Measurements from ENCODE around the gene PKIB.

The PKIB gene

GRCh38 chr6:122749451-122750050, 139.3 kb downstream of the PKIB start:
- no peak for DNase-seq

DNA sequence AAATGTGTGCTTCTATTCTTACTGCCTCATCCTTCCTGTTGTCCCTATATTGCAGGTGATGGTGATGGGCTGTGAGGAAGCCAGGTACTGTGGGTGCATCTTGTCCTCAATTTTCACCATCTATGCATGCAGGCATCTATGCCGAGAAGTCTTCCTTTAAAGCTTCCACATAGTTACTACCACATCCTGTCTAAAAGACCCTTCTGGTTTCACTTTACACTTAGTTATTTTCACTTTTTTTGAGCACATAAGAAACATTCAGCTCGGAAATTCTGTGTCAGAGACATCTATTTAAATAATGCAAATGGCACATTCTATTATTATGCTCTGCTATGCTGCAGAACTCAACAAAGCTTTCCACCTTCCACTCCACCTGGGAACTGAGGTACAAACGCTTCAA, 141.1 kb downstream of the PKIB start:
- no peak for DNase-seq

DNA sequence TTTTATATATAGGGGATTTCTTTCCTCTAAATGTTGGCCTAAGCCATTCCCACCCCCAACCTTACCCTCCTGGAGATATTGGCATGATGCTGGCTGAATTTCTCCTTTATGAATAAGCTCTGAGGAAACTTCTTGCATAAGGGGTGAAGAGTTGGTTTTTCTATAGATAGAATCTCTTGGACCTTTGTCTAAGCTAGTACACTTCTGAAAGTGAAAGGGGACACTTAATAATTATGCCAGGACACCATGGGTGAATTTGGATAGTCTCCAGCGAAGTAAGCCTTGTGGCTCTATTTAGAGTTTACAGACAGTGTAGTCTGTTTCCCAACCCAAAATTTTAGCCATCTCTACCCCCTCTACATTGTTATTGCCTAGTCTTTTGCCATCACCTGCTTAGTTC, 142.3 kb downstream of the PKIB start:
- DNase-seq, result no peak

- no peak for DNase-seq
Measured at GRCh38 chr6:122753000-122753687, 142.9 kb downstream of the PKIB start.

- no peak for DNase-seq
Measured at GRCh38 chr6:122753688-122754056, 143.5 kb downstream of the PKIB start.

DNA sequence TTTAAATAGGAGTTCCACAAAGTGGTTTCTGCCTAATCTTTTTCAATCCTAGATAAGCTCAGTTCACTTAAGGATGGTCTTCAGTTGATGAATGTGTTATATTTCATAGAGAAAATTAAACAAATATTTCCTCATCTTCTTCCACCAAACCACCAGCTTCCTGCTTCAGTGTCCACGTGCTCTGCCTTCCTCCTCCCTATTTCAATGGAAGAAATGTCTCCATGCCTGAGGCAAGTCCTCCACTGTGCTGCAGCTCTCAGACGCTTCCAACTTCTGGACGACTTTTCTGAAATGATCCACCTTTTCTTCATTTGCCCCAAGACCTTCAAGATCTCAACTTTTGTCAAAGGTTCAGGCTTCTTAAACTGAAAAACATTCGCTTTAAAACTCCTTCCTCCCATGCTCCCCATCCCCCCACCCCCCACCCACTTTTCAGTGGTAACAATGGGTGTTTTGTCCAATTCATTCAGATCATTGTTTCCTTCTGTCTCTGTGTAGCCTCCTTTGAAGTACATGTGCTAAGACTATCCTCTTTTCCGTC, 144.1 kb downstream of the PKIB start:
- DNase-seq, result no peak

DNA sequence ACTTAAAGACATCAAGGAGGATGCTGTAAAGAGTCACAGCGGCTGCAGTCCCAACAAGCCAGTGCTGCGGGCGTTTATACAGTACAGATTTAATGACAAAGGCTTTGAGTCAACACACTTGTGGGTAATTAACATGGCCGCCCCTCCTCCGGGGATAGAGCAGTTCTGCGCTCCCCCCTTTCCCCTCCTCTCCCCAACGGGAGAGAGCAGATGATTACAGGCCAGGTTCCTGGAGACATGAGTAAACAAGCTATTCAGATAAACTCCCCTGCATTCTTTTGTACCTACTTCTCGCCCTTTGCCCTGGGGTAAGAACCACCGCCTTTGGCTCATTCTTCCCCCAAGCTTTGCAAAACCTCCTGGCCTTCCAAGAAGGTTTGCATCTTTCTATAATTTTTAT, 145.7 kb downstream of the PKIB start:
- no peak for DNase-seq

DNA sequence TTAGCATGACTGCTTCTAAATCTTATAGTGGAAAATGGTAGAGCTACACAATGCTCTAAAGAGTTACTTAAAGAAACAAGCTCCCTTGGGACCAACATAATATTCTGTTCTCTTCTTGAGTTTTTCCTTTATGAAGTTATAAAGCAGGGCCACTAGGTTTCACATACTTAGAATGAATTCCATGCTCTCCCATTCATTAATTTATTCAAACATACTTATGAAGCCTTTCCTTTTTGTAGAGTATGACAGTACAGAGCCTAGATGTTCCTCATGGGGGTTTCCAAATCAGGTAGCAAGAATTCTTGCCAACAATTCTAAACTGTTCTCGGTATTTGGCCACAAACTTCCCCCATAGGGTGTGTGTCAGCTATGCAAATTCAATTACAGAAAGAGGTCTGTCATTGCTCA, 148.7 kb downstream of the PKIB start:
- no peak for DNase-seq

- no peak for DNase-seq
Measured at GRCh38 chr6:122760330-122760729, 150.1 kb downstream of the PKIB start.

GRCh38 chr6:122766256-122766655, 156.1 kb downstream of the PKIB start:
- DNase-seq, result no peak

DNA sequence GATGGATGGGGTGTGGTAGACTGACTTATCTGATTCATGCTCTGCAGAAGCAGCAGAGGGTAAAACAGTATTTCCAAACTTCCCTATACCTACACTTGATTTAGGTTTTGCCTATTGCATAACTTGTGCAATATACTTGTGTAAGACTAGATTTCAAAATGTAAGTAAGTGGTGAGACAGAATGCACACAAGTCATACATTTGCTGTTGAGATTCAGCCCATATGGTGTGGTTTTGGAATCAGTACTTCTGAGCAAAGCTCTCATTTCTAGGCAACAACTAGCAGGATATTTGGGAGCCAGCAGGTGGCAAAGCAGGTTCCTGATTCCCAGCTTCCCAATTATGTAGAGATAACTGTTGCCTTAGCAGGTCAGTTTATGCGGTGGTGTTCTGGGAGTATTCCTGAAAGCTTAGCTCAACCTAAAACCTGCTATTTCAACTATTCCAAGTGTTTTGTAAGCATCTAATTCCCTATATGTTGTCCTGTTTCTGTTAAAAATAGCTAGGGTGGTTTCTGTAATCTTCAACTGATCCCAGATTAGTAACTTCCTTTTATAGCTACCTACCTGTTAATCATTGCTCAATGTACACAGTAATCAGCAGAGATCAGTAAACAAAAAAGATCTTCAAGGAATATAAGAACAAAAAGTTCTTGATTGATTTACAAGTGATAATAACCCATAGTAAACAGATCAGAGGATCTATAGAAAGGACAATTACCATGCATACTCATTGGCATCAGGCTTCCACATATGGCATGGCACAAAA, 160.8 kb downstream of the PKIB start:
- no peak for DNase-seq

DNA sequence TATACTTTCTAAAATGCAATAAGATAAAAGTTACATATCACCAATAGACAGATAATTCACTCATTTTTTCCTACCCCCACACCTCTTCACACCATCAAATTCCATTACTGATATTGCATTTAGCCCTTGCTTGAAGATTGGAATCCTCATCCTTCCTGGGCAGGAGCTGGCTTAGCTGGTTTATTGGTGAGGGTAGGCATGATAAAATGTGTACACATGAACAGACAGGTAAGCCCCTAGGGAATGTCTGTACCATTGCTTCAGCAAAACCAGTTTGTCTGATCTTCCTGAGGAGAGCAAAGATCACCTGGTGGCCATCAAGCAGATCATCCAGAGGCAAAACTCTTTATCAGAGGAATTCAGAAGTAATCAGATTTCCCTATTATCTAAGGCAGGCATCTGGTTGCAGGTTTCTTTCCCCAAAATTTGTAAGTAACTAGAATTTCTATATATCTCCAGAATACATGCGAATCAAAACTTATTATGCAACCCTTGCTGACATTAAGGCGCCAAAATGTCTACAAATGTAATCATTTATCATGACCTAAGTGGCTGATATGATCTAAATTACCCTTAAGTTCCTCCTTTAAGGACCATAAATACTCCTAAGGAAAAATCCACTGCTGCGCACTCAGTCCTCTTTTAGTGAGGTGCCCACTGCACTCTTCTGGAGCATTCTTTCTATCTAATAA, 162.7 kb downstream of the PKIB start:
- no peak for DNase-seq
